DMS79 treated with DMSO at 0.1 percent for 48 hours (cell line): ENCODE results near the gene SLC38A11.
A peak's percentile ranks its signal among the peaks of the same experiment; 100 is the strongest.
"Not testable (repeated sequence)": the region's sequence is repeated elsewhere in the genome, so short reads cannot be mapped to it uniquely, and the experiment has no call there.

Experiments
- DNase-seq: peaks from one replicate; lab custom pipeline; 2025; lab: John Stamatoyannopoulos, UW

SLC38A11 gene, protein sequence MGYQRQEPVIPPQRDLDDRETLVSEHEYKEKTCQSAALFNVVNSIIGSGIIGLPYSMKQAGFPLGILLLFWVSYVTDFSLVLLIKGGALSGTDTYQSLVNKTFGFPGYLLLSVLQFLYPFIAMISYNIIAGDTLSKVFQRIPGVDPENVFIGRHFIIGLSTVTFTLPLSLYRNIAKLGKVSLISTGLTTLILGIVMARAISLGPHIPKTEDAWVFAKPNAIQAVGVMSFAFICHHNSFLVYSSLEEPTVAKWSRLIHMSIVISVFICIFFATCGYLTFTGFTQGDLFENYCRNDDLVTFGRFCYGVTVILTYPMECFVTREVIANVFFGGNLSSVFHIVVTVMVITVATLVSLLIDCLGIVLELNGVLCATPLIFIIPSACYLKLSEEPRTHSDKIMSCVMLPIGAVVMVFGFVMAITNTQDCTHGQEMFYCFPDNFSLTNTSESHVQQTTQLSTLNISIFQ

DNA sequence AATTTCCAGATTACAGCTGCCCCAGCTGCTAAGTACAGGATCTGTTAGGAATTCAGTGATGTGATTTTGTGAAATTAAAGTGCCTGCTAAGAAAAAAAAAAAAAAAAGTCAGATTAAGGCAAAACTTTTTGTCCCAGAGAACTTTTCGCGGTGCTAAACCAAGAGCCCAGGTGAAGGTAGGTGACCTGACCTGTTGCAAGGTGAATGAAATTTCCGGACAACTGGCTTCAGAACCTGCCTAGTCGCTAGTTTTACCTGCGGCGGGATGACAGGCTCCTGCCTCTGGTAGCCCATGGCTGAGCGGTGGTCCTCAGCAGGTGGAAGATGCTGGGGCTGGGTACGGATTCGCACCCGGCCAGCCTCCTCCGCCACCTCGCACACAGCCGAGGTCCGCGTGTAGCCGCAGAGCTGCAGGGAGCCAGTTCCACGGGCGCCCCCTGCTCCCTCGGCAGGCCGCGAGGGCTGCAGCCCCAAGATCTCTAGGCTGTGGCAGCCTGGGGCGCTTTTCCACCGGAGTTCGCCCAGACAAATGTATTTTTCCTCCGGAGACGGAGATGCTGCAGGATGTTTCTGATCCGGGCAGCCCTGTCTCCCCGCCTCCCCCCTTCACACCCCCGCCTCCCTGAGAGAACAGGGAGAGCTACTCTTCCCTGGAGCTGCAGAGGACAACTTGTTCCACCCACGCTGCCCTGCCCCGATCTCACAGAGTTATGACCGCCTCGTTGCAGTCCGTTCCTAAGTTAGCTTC is at the start of gene SLC38A11:
Gene SLC38A11, minus strand, starts transcription at position 572 of the 748 bp plus-strand sequence. Its CDS starts 278 bp downstream, at position 294.
- no peak for DNase-seq

DNA sequence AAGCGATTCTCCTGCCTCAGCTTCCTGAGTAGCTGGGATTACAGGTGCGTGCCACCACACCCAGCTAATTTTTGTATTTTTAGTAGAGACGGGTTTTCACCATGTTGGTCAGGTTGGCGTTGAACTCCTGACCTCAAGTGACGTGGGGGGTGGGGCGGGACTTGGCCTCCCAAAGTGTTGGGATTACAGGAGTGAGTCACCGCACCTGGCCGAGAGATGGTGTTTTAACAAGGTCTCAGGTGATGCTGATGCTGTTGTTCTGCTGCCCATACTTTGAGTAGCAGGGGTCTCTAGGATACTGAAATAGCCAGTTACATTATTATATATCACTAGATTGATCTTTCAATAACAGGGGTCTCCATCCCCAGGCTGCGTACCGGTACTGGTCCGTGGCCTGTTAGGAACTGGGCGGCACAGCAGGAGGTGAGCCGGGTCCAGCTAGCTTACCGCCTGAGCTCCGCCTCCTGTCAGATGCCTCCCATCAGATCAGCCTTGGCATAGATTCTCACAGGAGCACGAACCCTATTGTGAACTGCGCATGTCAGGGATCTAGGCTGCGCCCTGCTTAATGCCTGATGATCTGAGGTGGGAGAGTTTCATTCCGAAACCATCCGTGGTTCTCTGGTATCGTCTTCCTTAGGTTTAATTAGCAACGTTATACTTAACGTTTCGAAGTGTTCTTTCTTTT is 48.3 kb upstream of the SLC38A11 start:
- DNase-seq: no peak

DNA sequence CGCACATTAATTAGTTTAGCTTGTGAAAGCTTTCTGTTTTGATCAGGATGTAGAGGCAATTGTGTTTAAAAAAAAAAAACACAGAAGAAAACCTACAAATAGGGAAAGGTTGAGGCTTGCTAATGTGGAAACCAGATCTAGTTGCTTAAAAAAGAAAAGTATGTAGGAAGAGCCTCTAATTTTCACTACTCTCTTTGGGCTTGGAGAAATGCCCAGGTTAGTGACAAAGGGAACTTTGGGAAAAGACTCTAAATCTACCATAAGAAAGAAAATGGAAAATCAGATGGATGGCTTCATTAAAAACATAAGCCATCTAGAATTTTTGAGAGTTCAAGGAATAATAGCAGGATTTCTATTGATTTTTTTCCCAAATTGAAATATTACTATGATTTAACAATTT is 47.3 kb upstream of the SLC38A11 start:
- no peak for DNase-seq

DNA sequence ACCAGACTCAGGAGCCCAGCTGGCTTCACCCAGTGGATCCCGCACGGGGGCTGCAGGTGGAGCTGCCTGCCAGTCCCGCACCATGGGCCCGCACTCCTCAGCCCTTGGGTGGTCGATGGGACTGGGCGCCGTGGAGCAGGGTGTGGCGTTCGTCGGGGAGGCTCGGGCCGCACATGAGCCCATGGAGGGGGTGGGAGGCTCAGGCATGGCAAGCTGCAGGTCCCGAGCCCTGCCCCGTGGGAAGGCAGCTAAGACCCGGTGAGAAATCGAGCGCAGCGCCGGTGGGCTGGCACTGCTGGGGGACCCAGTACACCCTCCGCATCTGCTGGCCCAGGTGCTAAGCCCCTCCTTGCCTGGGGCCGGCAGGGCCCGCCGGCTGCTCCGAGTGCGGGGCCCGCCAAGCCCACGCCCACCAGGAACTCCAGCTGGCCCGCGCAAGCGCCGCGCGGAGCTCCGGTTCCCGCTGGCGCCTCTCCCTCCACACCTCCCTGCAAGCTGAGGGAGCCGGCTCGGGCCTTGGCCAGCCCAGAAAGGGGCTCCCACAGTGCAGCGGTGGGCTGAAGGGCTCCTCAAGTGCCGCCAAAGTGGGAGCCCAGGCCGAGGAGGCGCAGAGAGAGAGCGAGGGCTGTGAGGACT is 39.5 kb upstream of the SLC38A11 start:
- DNase-seq: not testable (repeated sequence)

DNA sequence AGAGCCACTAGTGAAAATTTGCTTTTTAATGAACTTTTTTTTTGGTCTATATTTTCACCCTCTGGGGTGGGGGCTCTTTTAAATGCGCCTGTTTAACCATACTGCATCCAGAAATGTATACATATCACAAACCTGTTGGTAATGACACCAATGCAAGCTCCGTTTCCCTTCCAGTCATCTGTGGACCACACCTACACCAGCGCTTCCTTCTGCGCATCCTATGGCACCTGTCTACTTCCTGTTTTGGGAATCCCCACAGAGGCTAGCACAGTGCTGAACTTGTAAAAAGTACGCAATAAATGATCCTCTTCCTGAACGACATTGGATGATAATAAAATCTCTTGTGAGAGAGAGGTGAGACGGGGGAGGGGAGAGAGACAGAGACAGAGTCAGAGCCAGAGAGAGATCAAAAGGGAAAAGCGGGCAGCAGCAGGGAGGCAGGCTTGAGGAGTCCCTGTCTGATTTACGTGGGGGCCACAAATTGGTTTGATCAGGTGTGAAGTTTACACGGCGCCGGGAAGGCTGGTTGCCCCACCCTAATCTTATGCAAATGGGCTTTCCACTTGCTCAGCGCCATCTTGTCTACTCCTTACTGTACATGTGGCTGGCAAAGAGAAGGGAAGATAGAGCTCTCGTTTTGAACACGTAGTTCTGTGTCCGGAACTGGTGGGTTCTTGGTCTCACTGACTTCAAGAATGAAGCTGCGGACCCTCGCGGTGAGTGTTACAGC is 38.1 kb upstream of the SLC38A11 start:
- DNase-seq: no peak

DNA sequence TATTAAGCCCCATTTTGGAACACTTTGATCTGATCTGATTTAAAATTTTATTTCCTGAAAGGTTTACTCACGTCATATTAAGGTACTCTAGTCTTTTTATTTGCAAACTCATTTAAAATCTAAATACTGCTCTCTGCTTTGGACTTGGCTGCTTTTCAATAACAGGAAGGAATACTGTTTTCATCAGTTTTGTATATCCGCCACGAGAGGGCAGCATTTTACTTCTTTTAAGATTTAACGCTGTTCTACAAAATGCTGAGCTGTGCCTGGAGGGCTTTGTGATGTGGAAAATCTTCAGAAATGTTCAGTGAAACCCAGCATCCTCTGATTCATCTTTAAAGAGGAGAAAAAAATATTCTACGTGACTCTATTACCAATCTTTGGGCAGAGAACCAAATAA is 37.5 kb upstream of the SLC38A11 start:
- peak; percentile 53 for DNase-seq

DNA sequence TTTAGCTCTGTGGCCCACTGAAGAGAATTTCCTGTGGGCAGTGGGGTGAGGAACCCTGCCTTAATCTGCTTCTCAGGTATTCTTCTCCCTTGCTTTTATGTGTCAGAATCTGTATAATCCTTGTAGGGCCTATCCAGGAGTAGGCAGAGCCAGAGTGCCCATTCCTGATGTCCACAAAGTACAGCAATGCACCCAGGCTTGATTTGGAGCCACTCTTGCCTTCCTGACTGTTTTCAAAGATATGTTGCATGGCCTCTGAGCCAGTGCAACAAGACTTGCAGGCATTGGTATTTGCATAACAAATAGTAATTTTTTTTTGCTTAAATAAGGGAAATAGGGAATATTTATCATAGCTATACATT is 36.7 kb upstream of the SLC38A11 start:
- DNase-seq: not testable (repeated sequence)

DNA sequence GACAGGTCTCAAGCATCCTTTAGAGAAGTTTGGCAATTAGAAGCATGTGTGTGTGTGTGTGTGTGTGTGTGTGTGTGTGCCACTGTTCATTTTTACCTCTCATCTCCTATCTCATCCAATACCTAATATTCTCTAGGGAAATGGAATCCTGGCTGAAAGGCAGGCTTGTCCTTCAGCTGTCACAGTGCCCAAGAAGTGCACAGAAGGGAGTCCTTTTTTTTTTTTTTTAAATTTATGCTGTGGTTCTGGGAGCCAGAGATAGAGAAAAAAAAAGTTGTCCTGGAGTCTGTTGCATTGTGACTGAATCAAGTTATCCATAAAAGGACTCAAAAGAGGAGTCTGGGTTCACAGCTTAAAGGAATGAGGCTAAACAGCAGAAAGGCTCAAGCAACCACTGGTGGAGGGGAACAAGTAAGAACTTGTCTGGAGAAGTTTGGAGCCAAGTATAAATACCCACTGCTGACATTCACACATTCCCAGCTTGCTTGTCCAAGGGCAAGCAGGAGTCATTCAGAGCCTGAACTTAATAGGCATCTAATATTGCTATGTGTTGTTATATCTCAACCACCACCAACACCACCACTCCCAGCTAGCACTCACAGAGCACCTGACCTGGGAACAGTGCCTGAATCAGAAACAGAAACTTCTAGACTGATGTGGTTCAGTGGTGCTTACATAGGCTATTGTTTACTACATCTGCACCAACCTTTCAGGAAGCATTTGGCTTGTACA is 36.2 kb upstream of the SLC38A11 start:
- not testable (repeated sequence) for DNase-seq

DNA sequence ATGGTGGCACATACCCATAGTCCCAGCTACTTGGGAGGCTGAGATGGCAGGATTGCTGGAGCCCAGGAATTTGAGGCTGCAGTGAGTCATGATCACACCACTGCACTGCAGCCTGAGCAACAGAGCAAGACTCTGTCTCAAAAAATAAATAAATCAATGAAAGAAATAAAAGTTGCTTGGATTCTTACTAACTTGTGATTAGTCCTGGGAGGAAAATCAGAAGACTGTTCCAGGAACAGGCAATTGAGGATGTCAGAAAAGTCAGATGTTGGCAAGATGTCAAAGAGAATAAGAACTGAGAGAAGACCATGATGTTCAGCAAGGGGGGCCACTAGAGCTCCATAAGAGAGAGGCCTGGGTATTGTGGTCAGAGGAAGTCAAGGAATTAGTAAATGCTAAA is 35.6 kb upstream of the SLC38A11 start:
- not testable (repeated sequence) for DNase-seq

DNA sequence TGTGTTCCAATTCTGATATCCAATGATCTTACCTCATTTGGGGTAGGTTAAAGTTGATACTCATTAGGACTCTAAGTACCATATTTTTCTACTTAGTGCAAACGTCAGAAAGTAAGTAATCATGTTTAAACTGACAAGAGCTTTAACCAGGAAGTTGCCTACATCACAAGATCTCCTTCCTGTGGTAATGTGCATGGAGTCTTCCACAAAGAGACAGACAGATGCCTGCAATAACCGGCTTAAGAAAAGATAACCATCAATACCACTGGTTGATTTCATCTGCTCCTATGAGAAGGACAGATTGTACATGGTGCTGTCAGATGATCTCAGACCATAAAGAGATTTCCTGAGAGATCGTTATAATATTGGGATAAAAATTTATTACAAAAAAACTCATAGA is 33.5 kb upstream of the SLC38A11 start:
- not testable (repeated sequence) for DNase-seq

DNA sequence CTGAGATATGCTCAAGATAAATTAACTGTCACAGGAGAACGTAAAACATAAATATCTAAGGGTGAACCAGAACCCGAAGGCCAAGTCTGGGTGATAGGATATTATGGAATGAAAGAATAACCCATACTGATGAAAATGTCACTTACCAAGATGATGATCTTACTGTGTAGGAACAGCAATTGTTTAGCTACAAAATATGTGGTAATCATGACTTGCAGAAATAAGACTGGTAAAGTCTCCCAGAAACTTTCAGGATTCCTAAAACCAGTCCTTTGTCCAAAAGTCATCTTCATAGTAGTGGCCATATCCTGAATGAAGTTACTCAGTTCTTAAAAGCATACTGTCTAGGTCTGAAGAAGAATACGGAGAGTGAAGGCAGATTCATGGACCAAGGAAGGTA is 30.7 kb upstream of the SLC38A11 start:
- not testable (repeated sequence) for DNase-seq

DNA sequence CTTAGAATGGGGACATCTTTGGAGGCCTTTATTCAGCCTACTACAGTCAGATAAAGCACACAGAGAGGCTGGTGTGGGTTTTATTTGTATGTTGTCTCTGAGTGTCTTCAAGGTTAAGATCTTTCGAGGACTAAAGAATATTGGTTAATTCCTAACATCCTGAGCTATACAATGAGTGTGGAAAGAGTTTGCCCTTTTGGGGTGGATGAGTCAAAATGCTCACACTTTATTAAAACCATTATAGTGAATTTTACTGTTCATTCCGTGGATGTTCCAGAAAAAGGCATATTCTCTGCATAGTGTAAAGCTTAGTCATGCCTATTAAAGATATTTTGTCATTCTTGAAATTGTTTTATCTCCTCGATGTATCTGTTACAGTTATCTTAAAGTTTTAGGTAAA is 29.1 kb upstream of the SLC38A11 start:
- DNase-seq: no peak

DNA sequence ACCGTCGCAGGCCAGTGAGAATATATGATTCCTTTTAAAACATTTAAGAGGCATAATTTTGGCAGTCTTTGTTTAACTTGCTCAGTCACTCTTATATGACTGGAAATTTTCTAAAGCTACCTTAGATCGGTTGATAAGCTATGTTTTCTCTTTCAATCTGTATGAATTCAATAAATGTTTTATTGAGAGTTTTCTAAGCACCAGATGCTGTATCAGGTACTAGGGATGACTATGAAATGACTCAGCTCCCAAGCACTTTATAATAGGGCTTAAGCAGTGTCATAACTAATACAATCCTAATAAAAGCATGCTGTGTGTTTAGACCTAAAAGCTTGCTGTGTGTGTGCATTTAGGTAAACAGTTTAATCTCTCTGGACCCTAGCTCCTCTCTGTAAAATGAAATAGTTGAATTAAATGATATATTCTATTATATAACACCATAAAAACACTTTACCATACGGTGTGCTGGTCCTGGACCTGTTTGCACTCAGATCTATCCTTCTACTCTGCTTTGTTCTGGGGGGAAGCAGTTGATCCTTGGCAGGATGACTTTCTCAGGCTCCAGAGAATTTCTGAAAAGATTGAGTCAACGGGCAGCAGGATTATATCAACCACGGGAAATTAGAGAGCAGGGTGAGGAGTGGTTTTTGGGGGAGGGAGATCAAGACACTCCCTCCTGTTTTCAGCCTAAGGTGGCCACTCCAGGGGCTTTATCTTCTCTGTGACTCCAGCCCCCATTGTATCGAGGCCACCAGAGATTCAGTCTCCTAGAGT is 26.1 kb upstream of the SLC38A11 start:
- DNase-seq: no peak

DNA sequence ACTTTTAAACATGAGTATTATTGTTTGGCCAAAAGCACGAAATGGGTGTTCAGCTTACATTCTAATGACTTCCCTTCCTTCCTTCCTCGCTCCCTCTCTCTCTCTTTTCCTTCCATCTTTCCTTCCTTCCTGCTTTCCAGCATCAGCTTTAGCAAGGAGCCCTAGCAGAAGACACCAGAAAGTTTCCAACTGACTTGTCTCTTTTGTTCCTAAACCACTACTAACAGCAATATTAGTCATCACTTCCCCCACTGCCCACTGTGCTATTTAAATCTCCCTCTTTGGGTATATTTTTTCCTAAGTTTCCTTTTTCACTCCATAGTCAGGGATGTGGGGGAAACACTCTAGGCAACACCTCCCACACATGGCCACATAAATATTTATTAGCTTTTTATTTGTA is 25.4 kb upstream of the SLC38A11 start:
- not testable (repeated sequence) for DNase-seq

DNA sequence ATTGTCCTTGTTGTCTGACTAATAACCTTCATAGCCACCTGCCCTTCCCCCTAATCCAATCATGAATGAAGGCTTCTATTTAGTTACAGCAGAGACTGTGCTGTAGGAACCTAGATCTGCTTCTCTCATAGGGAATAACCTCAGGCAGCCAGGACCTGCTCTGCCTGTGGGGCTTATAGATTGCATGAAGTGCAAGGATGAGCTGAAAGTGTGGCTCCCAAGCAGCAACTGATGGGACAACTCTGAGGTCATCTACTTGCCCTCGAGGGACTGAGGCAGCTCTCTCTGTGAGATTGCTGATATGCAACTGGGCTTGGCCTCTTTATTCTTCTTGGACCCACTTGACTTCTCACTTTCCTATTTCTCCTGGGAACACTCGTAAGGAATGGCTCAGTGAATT is 23.8 kb upstream of the SLC38A11 start:
- no peak for DNase-seq

DNA sequence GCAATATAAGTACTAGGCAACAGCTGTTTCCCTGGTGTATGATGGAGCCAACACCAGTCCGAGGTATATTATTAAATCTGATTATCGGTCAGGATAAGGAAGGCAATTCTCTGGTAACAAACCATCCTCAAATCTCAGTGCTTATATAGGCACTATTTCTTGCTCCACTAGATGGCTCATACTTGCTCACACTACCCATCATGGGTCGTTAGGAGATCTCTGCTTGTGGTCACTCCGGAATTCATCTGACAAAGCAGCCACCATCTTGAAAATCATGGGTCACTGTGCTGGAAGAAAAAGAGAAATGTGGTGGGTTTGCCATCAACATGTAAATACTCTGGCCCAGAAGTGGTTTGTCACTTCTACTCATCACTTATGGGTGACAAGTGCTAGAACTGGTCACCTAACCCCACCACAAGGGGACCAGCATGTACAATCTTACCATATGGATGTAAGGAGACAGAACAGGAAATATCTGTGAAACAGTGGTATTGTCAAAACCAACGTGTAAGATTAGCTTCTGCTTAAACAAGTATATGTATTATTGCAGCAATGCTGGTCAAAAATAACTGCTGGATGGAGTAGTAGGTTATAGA is 21.6 kb upstream of the SLC38A11 start:
- not testable (repeated sequence) for DNase-seq

DNA sequence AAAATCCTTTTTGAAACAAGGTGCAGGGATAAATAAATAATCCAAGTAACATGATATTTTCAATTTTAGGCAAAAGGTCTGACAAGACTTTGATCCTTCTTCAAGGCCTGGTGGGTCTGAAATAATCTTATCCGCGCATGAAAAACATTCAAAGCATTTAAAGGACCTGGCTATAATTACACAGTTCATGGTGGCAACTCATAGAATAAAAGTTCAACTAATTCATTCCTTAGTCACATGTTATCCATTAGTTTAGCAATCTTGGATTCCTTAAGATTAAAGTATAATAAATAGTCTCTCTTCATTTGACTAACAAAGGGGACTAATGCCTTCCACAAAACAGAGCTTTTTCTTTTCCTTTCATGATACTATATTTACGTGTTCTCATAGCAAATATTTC is 21.0 kb upstream of the SLC38A11 start:
- DNase-seq: no peak

DNA sequence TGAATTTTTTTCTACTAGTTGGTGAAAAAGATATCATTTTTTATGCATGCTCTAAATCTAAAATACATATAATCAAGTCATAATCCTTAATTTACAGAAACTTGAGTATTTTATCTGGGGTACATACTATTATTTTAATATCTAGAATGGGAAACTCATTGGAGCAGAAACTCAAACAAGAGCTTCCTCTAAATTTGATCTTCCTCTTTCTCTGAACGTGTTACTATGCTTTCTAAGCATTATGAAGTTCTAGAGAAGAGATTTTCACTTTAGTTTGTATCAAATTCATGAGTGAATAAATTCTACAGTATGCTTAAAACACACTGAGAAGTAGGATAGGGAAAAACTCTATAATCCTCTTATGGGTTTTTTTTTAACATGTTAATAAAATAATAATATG is 20.6 kb upstream of the SLC38A11 start:
- DNase-seq: no peak

DNA sequence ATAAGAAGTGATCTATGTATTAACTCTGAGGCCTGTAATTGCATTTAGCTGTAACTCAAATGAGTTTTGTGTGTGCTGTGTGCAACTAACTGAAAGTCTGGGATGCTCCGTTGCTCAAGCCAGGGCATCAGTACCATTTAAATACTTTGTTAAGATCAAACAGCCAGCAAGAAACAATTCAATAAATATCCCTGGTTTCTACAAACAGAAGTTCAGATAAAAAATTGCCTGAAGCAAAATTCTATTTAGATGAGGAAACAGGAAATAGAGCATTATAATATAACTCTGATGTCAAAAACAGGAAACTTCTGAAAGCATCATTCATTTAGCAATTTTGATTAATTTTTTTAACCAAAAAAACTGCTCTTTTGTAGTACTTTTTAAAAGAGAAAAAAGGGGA is 18.9 kb upstream of the SLC38A11 start:
- no peak for DNase-seq

DNA sequence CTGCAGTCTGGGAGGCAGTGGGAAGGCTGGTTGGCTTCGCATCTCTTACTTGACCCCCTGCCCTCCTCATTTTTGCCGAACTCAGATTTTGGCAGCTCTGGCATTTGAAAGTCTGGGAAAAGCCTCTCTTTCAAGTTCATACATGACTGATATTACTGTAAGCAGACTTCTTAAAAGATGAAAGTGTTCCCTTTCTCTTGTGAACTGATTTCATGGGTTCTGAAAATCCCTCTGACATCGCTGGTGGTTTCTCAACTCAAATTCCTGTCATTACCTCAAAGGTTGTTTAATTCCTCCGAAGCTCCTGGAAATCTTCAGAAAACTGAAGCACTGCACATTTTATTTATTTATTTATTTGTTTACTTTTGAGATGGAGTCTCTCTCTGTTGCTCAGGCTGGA is 16.9 kb upstream of the SLC38A11 start:
- DNase-seq: no peak
